ENCODE measurements around the gene NEMF.

Gene NEMF

DNA sequence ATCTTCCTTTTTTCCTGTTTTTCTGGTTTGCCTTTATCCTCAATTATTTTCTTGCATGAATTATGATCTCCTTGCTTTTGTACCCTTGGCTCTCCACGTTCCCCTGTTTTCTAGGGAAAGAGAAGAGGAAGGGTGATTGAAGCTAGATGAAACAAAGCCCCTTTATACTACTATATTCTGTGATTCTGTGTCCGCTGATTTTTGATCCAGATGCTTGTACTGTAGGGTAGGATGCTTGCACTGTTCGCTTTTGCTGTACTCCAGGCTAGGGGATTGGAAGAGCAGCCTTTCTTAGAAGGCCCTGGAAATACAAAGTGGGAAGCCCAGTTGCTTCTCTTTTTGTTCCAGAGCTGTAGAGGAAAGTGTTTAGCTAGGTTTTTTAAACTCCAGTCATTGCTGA lies 119.7 kb downstream of the NEMF start:
- DNase-seq: no peak

Data from NCI-H1092 treated with DMSO at 0.1 percent for 48 hours (cell line).